Heart left ventricle (tissue), 13 donors: ENCODE data around the gene RABL6.

Source experiments
- POLR2A ChIP-seq, 2 donors: fragments of 450-650 bp; IDR thresholded peaks; one replicate each; pipeline ENCODE4 v1.6.1; 2017; ENCODE audit warnings: antibody characterized with exemption in 2 of 2, mild to moderate bottlenecking in 2 of 2, moderate library complexity in 2 of 2
- TF ChIP-seq, protein P1 (sequence below), 12 donors: fragments of 200-600 bp; sonication (generic) in 4 of 12; IDR thresholded peaks; one replicate each; pipeline versions ENCODE4 v1.5.0 to v1.8.0; 2018 to 2022; ENCODE audit warnings: antibody characterized with exemption in 12 of 12, mild to moderate bottlenecking in 5 of 12
- donor health status: ischemic (EF 13 %, LVEDD 7.1; RV severe dilation, severe dysfunction).
- donor health status: DM: no; HTN: yes; CAD: no.
- donor health status: DM: no; HTN: no; CAD: no.
- donor health status: ischemic (EF 25% LVEDD 6.9; RV normal size, moderate dysfunction).
- donor health status: ischemic (EF 25% LVEDD 5.7; RV mildly dilated, moderate dysfunction).
- donor health status: ischemic (EF 35%, LVEDD 5.7; RV mildly dilated, moderate dysfunction).
- donor health status: nonischemic (EF 11% LVEDD 7.7; RV severe dilation, severe dysfunction).
- donor health status: DM: yes; HTN: yes; CAD: no.
- donor health status: PGD.
- donor health status: ischemic (EF 29% LVEDD 5.4; RV normal size, mild dysfunction).
- donor health status: nonischemic (EF 23%, LVEDD 6.1; RV moderate dilation, normal function).

DNA sequence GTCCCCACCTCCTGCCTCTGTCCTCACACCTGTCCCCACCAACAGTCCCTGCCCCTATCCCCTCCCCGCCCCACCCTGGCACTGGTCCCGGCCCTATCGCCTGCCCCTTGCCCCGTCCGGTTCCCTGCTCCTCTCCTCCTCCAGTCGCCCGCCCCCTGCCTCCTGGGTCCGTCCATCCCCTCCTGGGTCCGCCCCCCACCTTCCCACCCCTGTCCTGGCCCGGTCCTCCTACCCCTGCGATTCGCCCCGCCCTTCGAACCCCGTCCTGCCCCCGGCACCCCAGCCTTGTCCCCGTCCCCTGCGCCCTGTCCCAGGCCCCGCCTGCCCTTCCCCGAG is 58.0 kb downstream of the RABL6 start:
- TF ChIP-seq, protein P1, sequence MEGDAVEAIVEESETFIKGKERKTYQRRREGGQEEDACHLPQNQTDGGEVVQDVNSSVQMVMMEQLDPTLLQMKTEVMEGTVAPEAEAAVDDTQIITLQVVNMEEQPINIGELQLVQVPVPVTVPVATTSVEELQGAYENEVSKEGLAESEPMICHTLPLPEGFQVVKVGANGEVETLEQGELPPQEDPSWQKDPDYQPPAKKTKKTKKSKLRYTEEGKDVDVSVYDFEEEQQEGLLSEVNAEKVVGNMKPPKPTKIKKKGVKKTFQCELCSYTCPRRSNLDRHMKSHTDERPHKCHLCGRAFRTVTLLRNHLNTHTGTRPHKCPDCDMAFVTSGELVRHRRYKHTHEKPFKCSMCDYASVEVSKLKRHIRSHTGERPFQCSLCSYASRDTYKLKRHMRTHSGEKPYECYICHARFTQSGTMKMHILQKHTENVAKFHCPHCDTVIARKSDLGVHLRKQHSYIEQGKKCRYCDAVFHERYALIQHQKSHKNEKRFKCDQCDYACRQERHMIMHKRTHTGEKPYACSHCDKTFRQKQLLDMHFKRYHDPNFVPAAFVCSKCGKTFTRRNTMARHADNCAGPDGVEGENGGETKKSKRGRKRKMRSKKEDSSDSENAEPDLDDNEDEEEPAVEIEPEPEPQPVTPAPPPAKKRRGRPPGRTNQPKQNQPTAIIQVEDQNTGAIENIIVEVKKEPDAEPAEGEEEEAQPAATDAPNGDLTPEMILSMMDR (IDR thresholded peaks at IDR 0.05), result no peak
- no peak for TF ChIP-seq POLR2A (IDR thresholded peaks at IDR 0.05)
